Smooth muscle cell (in vitro differentiated cells): ENCODE results near the gene CDK18. TPM values are rescaled to one million over a fixed set of nuclear protein-coding genes. Genes with fewer than 3 reads are reported as not detected.

ENCODE experiments used
- DNase-seq: peaks from one replicate; lab custom pipeline; 2025; ENCODE audit not compliant: unreplicated experiment; lab: John Stamatoyannopoulos, UW
- H2AFZ ChIP-seq: fragments of 200-600 bp; sonication (generic); 2 replicates; pipeline ENCODE4 v1.6.0; 2016; ENCODE audit warnings: antibody characterized with exemption, low read depth, mild to moderate bottlenecking
- H3F3A ChIP-seq: fragments of 200-600 bp; sonication (generic); 2 replicates; pipeline ENCODE4 v1.6.0; 2017; ENCODE audit warnings: antibody characterized with exemption, low read depth
- H3K27ac ChIP-seq: fragments of 200-600 bp; sonication (generic); 2 replicates; pipeline ENCODE4 v1.5.1; 2016; ENCODE audit warnings: low read depth, mild to moderate bottlenecking
- H3K27me3 ChIP-seq: fragments of 200-600 bp; sonication (generic); 2 replicates; pipeline ENCODE4 v1.6.1; 2016; ENCODE audit warnings: low read depth, mild to moderate bottlenecking
- H3K36me3 ChIP-seq: fragments of 200-600 bp; sonication (generic); 2 replicates; pipeline ENCODE4 v1.5.1; 2016; ENCODE audit warnings: low read depth
- H3K4me1 ChIP-seq: fragments of 200-600 bp; sonication (generic); 2 replicates; pipeline ENCODE4 v1.5.1; 2016; ENCODE audit warnings: low read depth
- H3K4me2 ChIP-seq: fragments of 200-600 bp; sonication (generic); 2 replicates; pipeline ENCODE4 v1.6.0; 2016; ENCODE audit warnings: mild to moderate bottlenecking
- H3K4me3 ChIP-seq: fragments of 200-600 bp; sonication (generic); 2 replicates; pipeline ENCODE4 v1.5.1; 2016; ENCODE audit warnings: mild to moderate bottlenecking
- H3K79me2 ChIP-seq: fragments of 200-600 bp; sonication (generic); 2 replicates; pipeline ENCODE4 v1.6.0; 2016; ENCODE audit warnings: low read depth, mild to moderate bottlenecking
- H3K9ac ChIP-seq: fragments of 200-600 bp; sonication (generic); 2 replicates; pipeline ENCODE4 v1.6.0; 2016; ENCODE audit warnings: low read depth
- H3K9me3 ChIP-seq: fragments of 200-600 bp; sonication (generic); replicated peaks from 2 replicates; pipeline ENCODE4 v1.5.1; 2016; ENCODE audit warnings: low read depth
- H4K20me1 ChIP-seq: fragments of 200-600 bp; sonication (generic); 2 replicates; pipeline ENCODE4 v1.6.0; 2016; ENCODE audit warnings: low read depth
- CTCF ChIP-seq: fragments of 200-600 bp; sonication (generic); IDR thresholded peaks from 2 replicates; pipeline ENCODE4 v1.5.1; 2017; ENCODE audit warnings: borderline replicate concordance, mild to moderate bottlenecking, antibody characterized with exemption; ENCODE audit not compliant: insufficient read depth, poor library complexity, severe bottlenecking
- WGBS: methylation state at CpG from one replicate; pipeline ENCODE4 v1.1.7; 2016; ENCODE audit warnings: low lambda C conversion rate; 5-methylcytosine and 5-hydroxymethylcytosine counted together
- polyA plus RNA-seq: library from polyadenylated mRNA; unstranded; fragments of >200 nt; fragmentation: Nextera tagmentation; extraction: Ambion mirVana; gene quantifications from 2 replicates; pipeline ENCODE4 v1.2.1, GENCODE V29; 2016
- total RNA-seq: library from RNA; depleted of rRNA; stranded (reverse); fragments of >200 nt; gene quantifications from 2 replicates; pipeline ENCODE4 v1.2.3, GENCODE V29; 2014

The CDK18 gene
- total and polyA plus RNA-seq, 2 experiments from 2014 or later, result 6.1 TPM

GRCh38 chr1:205510308-205510950 lies 6.0 kb downstream of the CDK18 start:
- Histone ChIP-seq H3K27ac (no peak overlapping the region), H3K36me3 (no peaks in the 10 kb centered on the region), H3K9me3 (no peaks in the 10 kb centered on the region), H3K9ac (no peak overlapping the region), H3K4me2 (no peak overlapping the region), H3F3A (no peaks in the 10 kb centered on the region), H3K4me1 (no peaks in the 10 kb centered on the region), H3K79me2 (no peaks in the 10 kb centered on the region), H3K4me3 (no peak overlapping the region), H2AFZ (no peak overlapping the region), H4K20me1 (peaks cover 12% of the 10 kb centered on the region), H3K27me3 (no peaks in the 10 kb centered on the region)
- DNase-seq, result no peak
- TF ChIP-seq CTCF, result no peak
- 97% methylated on average over 7 of the region's 7 CpGs for WGBS

GRCh38 chr1:205510951-205511330 lies 6.5 kb downstream of the CDK18 start:
- Histone ChIP-seq H3K4me1 (peaks cover 5% of the 10 kb centered on the region), H2AFZ (no peak overlapping the region), H3K4me3 (no peak overlapping the region), H3F3A (no peaks in the 10 kb centered on the region), H3K27ac (no peak overlapping the region), H3K27me3 (no peaks in the 10 kb centered on the region), H4K20me1 (peaks cover 17% of the 10 kb centered on the region), H3K36me3 (no peaks in the 10 kb centered on the region), H3K9me3 (no peaks in the 10 kb centered on the region), H3K9ac (no peak overlapping the region), H3K4me2 (no peak overlapping the region), H3K79me2 (no peaks in the 10 kb centered on the region)
- DNase-seq, result no peak
- no peak for TF ChIP-seq CTCF
- WGBS, result 91% methylated on average over 3 of the region's 3 CpGs

GRCh38 chr1:205512059-205513045 lies 7.9 kb downstream of the CDK18 start:
- Histone ChIP-seq H3K27ac (no peak overlapping the region), H3K4me3 (no peak overlapping the region), H3K4me2 (no peak overlapping the region), H3K4me1 (peaks cover 6% of the 10 kb centered on the region), H3K9me3 (no peaks in the 10 kb centered on the region), H3K27me3 (no peaks in the 10 kb centered on the region), H3K9ac (no peak overlapping the region), H4K20me1 (peaks cover 30% of the 10 kb centered on the region), H3K79me2 (no peaks in the 10 kb centered on the region), H2AFZ (no peak overlapping the region), H3K36me3 (no peaks in the 10 kb centered on the region), H3F3A (no peaks in the 10 kb centered on the region)
- no peak for DNase-seq
- TF ChIP-seq CTCF, result no peak
- 77% methylated on average over 13 of the region's 13 CpGs for WGBS
